KOPT-K1 (cell line): ENCODE data around the gene ZNF80.

Source experiments
- H3K27ac ChIP-seq: fragments of 200-600 bp; sonication (generic); 2 replicates; pipeline ENCODE4 v1.5.1; 2016; ENCODE audit warnings: antibody characterized with exemption, mild to moderate bottlenecking, low read depth, low read length; ENCODE audit not compliant: poor library complexity, severe bottlenecking
- H3K36me3 ChIP-seq: fragments of 200-600 bp; sonication (generic); 2 replicates; pipeline ENCODE4 v1.5.1; 2017; ENCODE audit warnings: antibody characterized with exemption, mild to moderate bottlenecking, low read length, moderate library complexity; ENCODE audit not compliant: insufficient read depth
- H3K9me3 ChIP-seq: fragments of 200-600 bp; sonication (generic); 2 replicates; pipeline ENCODE4 v1.5.1; 2017; ENCODE audit warnings: antibody characterized with exemption, low read length, mild to moderate bottlenecking; ENCODE audit not compliant: insufficient read depth, poor library complexity, severe bottlenecking

Gene ZNF80

DNA sequence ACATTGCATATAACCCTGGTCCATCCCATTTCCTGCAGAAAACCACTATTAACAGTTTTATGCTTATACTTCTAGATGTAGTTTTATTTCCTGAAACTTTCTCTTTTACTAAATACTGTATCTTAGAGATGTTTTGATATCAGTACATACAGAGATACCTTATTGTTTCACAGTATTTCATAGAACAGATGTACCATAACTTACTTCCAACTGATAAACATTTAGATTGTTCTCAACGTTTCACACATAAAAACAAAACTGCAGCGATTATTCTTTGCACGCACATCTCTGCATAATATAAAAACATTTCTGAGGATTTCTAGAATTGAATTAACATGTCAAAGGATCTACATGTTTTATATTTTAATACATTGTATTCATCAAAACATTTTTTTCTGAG is 2.6 kb downstream of the ZNF80 start:
- H3K9me3 ChIP-seq, result no peaks in the 10 kb centered on the region
- no peaks in the 10 kb centered on the region for H3K36me3 ChIP-seq
- H3K27ac ChIP-seq, result no peak overlapping the region

DNA sequence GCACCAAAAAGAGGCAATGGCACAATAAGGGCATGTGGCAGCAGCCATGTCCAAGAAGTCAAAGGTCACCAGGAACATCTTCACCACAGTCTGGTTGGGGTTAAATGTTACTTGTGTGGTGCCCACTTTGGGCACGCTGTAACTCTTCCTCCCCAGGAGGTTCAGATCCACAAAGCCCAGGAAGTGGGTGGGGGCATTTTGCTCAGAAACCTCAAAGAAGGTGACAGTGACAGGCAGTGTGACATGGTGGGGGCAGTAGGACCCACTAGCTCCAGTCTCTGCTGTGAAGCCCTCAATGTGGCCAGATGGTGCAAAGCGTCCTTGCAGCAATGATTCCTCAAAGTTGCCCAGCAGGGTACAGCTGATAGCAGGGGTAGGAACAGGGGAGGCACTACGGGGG is 5.8 kb downstream of the ZNF80 start:
- Histone ChIP-seq H3K36me3 (no peaks in the 10 kb centered on the region), H3K27ac (no peak overlapping the region), H3K9me3 (no peaks in the 10 kb centered on the region)

DNA sequence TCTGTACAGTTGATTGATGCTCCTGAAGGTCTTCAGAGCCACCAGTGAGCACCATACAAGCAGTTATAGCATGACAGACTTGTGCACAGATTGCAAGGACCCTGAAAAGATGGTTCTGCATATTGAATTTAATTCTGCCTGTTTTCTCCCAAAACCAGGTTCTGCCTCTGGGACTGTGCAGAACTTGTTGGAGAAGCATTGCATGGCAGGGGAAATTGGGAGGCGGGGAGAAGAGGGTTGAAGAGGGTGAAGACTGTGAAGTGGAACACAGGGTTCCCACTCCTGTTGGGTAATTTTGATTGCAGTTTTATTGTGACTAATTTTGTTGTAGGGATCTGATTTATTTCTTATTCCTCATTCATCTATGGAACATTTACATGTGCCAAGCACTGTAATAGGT is 10.3 kb downstream of the ZNF80 start:
- no peaks in the 10 kb centered on the region for H3K36me3 ChIP-seq
- peaks cover 17% of the 10 kb centered on the region for H3K9me3 ChIP-seq
- H3K27ac ChIP-seq, result no peak overlapping the region

DNA sequence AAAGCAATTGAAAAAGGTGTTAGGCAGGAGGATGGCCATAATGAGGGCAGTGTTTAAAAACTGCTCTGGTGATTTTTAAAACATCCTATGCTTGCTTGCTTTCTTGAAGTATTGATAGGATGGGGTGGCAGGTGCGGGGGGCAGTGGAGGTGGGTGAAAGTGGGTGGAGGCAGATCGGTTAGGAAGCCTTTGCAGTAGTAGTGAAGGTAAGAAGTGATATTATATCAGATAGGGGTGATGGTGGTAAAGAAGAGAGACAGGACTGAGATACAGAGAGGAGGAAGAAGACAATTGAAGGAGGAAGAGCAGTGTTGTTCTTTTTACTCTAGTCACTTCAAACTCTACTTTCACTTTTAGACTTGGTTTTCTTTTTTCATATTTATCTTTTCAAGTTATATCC is 11.1 kb downstream of the ZNF80 start:
- Histone ChIP-seq H3K27ac (no peak overlapping the region), H3K36me3 (no peaks in the 10 kb centered on the region), H3K9me3 (peaks cover 17% of the 10 kb centered on the region)

DNA sequence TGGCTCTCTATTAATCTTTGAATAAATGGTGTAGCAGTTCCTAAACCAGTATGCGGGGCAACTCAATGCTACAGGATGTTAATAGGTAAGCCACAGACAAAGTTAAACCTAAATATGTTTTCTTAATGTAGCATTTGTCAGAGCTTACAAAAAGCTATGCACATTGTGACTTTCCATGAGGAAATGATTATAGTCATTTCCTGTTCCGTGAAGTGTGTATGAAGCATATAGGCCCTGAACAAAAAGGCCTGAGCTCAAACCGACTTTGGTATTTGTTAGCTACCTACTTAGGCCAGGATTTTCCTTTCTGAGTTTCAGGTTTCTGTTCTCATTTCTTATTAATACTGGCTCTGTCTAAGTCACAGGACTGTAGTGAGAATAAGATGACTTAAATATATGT is 14.2 kb downstream of the ZNF80 start:
- Histone ChIP-seq H3K27ac (no peak overlapping the region), H3K36me3 (no peaks in the 10 kb centered on the region), H3K9me3 (peaks cover 17% of the 10 kb centered on the region)

DNA sequence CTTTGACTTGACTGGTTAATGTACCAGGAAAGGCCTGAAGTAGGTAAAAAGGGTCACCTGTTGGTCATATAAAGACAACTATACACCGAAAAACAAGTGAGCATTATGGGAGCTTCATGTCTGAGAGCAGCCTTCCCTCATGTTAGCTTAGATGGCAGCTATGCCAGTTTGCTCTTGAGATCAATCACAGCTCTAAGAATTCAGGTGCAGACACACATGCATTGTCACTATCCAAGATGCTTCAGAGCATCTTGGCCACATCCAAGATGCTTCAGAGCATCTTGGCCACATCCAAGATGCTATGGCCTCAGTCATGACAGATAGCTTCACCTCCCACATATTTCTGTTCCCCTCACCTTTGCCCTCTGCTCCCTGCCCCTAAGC is 15.5 kb downstream of the ZNF80 start:
- peaks cover 17% of the 10 kb centered on the region for H3K9me3 ChIP-seq
- H3K27ac ChIP-seq, result no peak overlapping the region
- no peaks in the 10 kb centered on the region for H3K36me3 ChIP-seq

DNA sequence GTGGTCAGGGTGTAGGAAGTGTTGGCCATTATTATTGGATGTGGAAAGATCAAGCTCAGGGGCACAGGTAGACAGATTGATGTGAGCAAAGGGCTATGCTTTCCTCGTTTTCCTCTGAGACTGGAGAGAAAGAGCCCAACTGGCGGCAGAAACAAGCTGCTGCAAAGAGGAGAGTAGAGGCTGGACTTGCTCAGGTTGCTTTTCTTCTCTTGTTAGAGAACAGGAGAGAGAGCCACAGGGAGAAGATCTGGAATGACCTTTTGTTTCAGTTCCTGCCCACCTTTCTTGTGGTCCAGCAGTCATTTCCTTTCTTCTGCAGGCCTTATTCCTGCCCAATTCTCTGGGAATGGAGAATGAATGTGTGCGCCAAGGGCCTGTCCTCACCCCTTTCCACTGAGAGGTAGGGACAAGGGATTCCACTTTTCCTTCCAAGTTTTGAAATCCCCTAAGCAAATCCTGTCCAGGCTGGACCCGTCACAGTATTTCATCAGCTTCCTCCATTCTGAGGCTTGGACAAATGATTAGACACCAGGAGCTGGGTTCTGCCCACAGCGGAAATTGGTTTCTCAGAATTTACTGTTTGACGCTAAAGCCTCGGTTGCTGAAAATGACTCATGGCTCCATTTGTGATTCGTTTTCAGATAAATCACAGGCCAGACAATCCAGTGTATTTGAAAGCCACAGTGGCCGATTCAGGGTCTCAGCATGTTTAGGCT is 16.1 kb downstream of the ZNF80 start:
- peaks cover 17% of the 10 kb centered on the region for H3K9me3 ChIP-seq
- H3K27ac ChIP-seq, result no peak overlapping the region
- no peaks in the 10 kb centered on the region for H3K36me3 ChIP-seq

DNA sequence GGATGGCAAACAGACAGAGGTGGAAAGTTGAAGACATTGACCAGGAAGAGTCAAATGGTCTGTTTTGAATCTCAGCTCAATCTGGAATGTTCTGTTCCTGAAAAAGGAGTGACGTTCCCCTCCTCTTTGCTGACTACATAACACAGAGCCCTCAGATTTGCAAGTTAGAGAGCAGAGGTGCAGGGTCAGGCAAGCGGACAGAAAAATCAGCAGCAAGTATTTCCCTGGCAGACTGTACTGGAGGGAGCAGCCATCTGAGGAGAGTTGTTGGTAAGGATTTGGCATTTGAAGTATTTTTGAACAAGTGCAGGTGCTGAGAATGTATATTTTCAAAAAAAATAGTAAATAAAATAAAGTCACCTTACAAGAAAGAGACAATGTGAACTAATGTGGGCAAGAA is 17.6 kb downstream of the ZNF80 start:
- Histone ChIP-seq H3K36me3 (no peaks in the 10 kb centered on the region), H3K27ac (no peak overlapping the region), H3K9me3 (peaks cover 5% of the 10 kb centered on the region)

DNA sequence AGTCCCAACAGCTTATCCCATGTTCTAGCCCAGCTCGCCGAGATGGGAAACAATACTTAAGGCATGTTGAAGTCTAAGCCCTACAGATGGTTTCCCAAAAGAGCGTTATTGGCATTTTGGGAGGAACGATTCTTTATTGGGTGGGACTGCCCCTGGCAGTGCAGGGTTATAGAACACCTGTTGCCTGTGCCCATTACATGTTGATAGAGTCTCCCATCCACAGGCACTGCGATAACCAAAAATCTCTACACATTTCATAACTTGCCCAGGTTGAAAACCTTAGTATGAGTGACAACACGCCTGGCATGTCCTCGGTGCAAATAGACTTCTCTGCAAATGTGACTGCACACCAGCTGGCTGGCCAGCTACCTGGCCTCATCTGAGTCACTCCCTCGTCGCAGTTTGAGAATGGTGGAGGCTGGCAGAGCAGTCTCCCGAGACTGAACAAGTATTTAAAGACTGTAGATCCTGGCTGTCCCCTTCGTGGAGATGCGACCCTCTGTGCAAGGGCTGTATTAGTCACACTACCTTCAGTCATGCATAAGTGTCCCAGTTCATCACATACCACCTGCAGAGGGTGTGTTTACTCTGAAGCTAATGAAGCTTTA is 18.7 kb downstream of the ZNF80 start:
- H3K9me3 ChIP-seq, result no peaks in the 10 kb centered on the region
- H3K27ac ChIP-seq, result no peak overlapping the region
- H3K36me3 ChIP-seq, result no peaks in the 10 kb centered on the region

DNA sequence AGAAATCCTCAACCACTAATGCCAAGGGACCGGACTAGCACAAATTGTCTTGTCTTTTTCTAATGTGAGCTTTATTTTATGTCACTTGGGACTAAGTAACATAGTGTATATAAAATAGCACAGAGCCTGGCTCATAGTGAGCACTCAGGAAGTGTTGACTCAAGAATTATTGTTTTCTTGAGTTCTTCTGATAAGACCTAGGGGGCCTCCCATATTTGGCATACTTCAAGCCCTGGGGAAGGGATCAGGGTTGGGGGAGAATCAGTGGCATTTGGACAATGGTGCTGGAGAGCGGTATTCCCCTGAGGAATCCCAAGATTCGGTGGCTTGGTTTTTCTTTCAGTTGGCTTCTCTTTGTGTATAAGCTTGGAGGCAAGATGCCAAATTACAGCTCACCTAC is 19.4 kb downstream of the ZNF80 start:
- H3K9me3 ChIP-seq, result no peaks in the 10 kb centered on the region
- no peak overlapping the region for H3K27ac ChIP-seq
- H3K36me3 ChIP-seq, result no peaks in the 10 kb centered on the region

DNA sequence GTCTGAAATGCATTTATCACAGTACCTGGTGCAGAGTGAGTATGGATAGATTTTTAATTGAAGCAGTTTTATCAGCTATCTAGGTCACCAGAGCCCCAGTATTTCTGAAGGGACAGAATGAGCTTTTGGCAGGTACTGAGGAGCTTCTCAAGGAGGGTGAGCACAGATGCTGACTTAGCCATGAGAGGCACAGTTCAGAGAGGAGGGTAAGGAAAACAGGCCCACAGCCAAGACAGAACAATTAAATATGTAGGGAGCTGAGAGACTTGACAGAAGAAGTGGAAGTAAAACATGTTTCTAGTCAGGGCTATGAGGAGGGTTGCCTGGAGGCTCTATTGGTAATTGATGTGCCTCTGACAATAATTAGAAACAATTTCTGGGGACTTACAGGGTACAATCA is 20.1 kb downstream of the ZNF80 start:
- Histone ChIP-seq H3K27ac (no peak overlapping the region), H3K36me3 (no peaks in the 10 kb centered on the region), H3K9me3 (no peaks in the 10 kb centered on the region)

DNA sequence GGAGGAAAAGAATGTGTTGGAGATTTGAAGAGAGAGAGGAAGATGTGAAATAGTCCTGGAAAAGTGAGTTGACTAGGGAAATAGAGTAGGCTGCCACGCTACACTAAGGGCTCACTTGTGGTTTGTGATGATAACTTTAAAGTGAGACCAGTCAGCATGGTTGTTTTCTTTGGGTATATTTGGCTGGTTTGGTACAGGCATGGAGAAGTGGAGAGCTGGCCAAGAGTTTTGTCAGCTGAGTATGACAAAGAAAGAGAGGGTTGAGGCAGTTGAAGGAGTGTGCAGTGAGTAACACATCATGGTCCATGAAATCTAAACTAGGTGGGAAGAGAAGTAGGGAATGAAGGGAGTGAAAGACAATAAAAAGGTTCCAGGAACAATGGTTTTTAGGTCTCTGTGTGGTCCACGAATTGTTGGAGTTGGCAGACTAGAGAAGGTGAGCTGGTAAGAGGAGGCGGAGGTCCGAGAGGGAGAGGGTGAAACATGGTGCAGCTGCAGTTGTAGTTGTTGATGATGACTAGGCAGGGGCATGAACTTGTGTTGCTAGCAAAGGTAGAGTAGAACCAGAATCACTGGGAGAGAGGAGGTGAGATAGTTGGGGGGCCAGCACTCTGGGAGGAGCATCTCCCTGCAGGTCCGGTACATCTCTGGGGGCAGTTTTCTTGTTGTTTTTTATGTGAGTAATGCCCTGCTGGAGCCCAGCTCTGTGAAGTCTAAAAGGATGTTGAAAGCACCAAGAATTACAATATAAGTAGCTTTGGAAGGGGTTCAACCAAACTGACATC is 21.0 kb downstream of the ZNF80 start:
- H3K27ac ChIP-seq, result no peak overlapping the region
- no peaks in the 10 kb centered on the region for H3K36me3 ChIP-seq
- no peaks in the 10 kb centered on the region for H3K9me3 ChIP-seq

DNA sequence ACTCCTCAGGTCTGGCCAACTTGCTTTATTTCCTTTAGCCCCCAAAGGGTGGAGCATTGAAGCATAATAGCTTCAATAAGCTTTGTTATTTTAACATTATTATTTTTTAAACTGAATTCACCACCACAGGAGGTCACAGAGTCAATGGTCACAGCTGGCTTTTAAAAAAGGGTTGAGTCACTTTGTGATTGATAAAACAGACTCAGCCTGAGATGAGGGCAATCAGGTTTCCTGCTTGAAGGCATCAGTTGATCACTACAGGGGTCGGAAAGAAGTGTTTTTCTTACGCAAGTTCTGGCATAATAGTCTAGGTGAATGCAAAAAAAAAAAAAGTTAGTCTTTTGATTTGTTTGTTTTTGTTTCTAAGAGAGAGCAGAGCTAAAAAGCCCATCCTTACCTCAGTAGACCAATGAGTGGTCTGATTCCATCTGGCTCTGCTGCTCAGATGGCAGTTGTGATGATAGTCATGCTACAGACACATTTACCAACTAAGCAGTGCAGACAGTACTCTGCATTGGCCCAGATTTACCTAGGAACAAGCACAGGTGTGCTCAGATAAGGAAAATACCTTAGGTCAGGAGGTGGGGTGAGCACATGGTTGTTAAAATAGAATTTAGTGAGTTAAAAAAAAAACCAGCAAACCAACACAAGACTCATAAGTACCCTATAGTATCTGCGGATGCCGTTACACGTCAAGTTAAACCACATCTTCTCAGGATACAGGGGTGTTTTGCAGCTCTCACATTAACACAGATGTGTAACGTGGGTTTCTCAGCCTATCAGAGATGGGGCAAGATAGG is 22.6 kb downstream of the ZNF80 start:
- no peaks in the 10 kb centered on the region for H3K36me3 ChIP-seq
- no peak overlapping the region for H3K27ac ChIP-seq
- H3K9me3 ChIP-seq, result no peaks in the 10 kb centered on the region

DNA sequence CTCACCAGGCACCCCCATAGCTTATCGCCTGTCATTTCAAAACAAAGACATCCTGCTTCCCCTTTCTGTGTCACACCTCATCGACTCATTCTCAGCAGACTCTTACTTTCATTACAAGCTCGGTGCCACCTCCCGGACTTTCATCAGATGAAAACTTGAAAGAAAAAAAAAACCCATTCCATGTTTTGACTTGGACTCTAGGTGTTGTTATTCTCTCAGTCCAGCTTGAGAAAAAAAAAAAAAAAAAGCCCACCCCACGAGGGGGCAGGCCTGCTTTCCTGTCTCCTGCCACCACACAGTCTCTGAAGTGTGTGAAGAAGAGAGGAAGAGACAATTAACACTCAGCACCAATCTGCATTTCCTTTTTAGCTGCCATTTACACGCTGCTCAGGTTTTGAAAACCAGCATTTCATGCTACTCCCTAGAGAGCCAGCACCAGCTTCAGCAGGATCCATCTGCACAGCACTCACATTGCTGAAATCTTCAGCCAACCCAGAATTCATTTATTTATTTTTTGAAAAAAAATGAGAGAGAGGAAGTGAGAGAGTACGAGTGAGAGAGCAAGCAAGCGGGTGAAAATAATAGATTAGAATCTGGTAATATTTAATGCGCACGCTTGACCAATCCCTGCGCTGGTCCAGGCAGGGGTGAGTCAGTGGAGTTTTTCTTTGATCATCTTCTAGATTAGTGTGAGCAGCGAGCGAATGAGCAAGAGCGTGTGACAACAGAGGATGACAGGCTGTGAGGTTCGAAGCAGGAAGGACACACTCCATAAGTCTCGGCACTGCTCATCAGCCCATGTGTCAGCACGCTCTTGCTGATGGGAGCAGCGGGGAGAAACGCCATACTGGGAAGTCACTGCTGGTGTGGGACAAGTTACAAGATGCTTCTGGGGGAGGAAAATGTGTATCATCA is 23.5 kb downstream of the ZNF80 start:
- H3K9me3 ChIP-seq, result no peaks in the 10 kb centered on the region
- H3K27ac ChIP-seq, result no peak overlapping the region
- no peaks in the 10 kb centered on the region for H3K36me3 ChIP-seq
